Neural progenitor cell (in vitro differentiated cells): ENCODE measurements around the gene PGAP3.

Experiments
- CTCF ChIP-seq: fragments of 200-600 bp; sonication (generic); IDR thresholded peaks from 2 replicates; pipeline ENCODE4 v1.5.1; 2017; ENCODE audit warnings: antibody characterized with exemption, mild to moderate bottlenecking
- EZH2 ChIP-seq: fragments of 200-600 bp; sonication (generic); IDR thresholded peaks from 2 replicates; pipeline ENCODE4 v1.6.1; 2017; ENCODE audit warnings: antibody characterized with exemption, mild to moderate bottlenecking, moderate library complexity
- EZH2phosphoT487 ChIP-seq: fragments of 200-600 bp; sonication (generic); IDR thresholded peaks from 2 replicates; pipeline ENCODE4 v1.6.1; 2017; ENCODE audit warnings: antibody characterized with exemption

- TF ChIP-seq EZH2 (no peak), CTCF (no peak), EZH2phosphoT487 (no peak)
Measured at GRCh38 chr17:39629898-39630297, 58.0 kb downstream of the PGAP3 start.
